ENCODE data around the gene CPNE5. TPM values are rescaled to one million over a fixed set of nuclear protein-coding genes. Genes with fewer than 3 reads are reported as not detected.

The CPNE5 gene
- total and polyA plus RNA-seq, 2 donors (not counting 1 experiment from before 2014, with no cell fraction given) = 0.02 TPM; not detected in 1

GRCh38 chr6:36863670-36864540 lies 24.7 kb upstream of the CPNE5 start:
- Histone ChIP-seq H3K79me2 (ENCODE audit: control insufficient read depth, insufficient read depth, low read length) (peaks cover 2% of the 10 kb centered on the region), H3K9ac (ENCODE audit: insufficient read depth, low read length) (no peak overlapping the region), H3K9me3 (ENCODE audit: control insufficient read depth, insufficient read depth, low read depth, low read length) (no peaks in the 10 kb centered on the region), H2AFZ (ENCODE audit: low read length) (no peak overlapping the region), H3K4me3 (replicated peaks in 1 of 4; ENCODE audit: control extremely low read depth in 1 of 4, insufficient read depth in 1 of 4, low read depth in 3 of 4, low read length in 4 of 4) (no peak overlapping the region), H3K27ac (ENCODE audit: insufficient read depth, low read length) (no peak overlapping the region), H3K36me3 (ENCODE audit: control insufficient read depth, insufficient read depth, low read length) (peaks cover 2% of the 10 kb centered on the region), H3K27me3 (ENCODE audit: control insufficient read depth, insufficient read depth, low read length) (no peaks in the 10 kb centered on the region), H3K4me1 (ENCODE audit: control insufficient read depth, extremely low read depth, insufficient read depth, low read length) (no peaks in the 10 kb centered on the region), H3K4me2 (ENCODE audit: extremely low read depth, insufficient read depth, low read length) (no peak overlapping the region), H4K20me1 (ENCODE audit: control insufficient read depth, extremely low read depth, insufficient read depth, low read length) (no peaks in the 10 kb centered on the region)
- no peak for DNase-seq (ENCODE audit: low read depth in 2 of 2)
- no peak for TF ChIP-seq EZH2 (IDR thresholded peaks at IDR 0.05; ENCODE audit: low read length, missing control alignments)
- no peak for TF ChIP-seq CTCF (conservative IDR thresholded peaks at IDR 0.05 in 1 of 2, IDR thresholded peaks at IDR 0.05 in 1 of 2; ENCODE audit: low read depth in 1 of 2, low read length in 2 of 2)

GRCh38 chr6:36862848-36863382 lies 23.7 kb upstream of the CPNE5 start:
- H2AFZ ChIP-seq (ENCODE audit: low read length) = no peak overlapping the region
- peaks cover 2% of the 10 kb centered on the region for H3K4me1 ChIP-seq (ENCODE audit: control insufficient read depth, extremely low read depth, insufficient read depth, low read length)
- no peak overlapping the region for H3K27ac ChIP-seq (ENCODE audit: insufficient read depth, low read length)
- no peak for DNase-seq (ENCODE audit: low read depth in 2 of 2)
- H3K36me3 ChIP-seq (ENCODE audit: control insufficient read depth, insufficient read depth, low read length) = peaks cover 2% of the 10 kb centered on the region
- no peaks in the 10 kb centered on the region for H3K27me3 ChIP-seq (ENCODE audit: control insufficient read depth, insufficient read depth, low read length)
- no peak overlapping the region for H3K4me3 ChIP-seq (replicated peaks in 1 of 4; ENCODE audit: control extremely low read depth in 1 of 4, insufficient read depth in 1 of 4, low read depth in 3 of 4, low read length in 4 of 4)
- TF ChIP-seq CTCF (conservative IDR thresholded peaks at IDR 0.05 in 1 of 2, IDR thresholded peaks at IDR 0.05 in 1 of 2; ENCODE audit: low read depth in 1 of 2, low read length in 2 of 2) (no peak), EZH2 (IDR thresholded peaks at IDR 0.05; ENCODE audit: low read length, missing control alignments) (no peak)
- no peaks in the 10 kb centered on the region for H4K20me1 ChIP-seq (ENCODE audit: control insufficient read depth, extremely low read depth, insufficient read depth, low read length)
- H3K4me2 ChIP-seq (ENCODE audit: extremely low read depth, insufficient read depth, low read length) = no peak overlapping the region
- no peaks in the 10 kb centered on the region for H3K9me3 ChIP-seq (ENCODE audit: control insufficient read depth, insufficient read depth, low read depth, low read length)
- no peak overlapping the region for H3K9ac ChIP-seq (ENCODE audit: insufficient read depth, low read length)
- peaks cover 2% of the 10 kb centered on the region for H3K79me2 ChIP-seq (ENCODE audit: control insufficient read depth, insufficient read depth, low read length)

DNA sequence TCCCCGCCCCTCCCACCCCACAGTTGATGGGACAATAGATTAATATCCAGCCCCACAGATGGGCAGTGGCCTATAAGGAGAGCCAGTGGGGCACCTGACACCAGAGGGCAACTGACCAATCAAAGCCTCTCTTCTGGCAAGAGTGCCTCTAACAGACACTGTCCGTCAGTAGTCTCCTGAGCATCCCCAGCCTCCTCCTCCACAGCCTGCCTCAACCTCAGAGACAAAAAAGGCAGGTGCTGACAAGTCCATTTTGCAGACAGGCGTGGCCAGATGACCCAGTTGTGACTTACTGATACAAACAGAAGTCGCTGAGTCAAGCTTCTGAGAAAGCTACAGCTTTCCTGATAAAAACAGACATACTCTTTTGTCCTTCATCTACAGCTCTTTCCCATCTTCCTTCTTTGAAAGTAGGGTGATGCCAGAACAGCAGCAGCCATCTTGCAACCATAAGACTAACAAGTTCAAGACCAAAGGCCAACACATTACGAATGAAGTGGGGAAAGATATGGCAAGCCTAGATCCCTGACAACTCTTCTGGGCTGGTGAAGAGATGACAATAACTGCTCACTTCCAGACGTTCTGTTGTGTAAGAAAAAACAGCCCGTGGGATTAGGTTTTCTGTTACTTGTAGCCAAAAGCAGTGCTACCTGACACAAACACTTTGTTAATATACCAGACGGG lies 23.1 kb upstream of the CPNE5 start:
- DNase-seq (ENCODE audit: low read depth in 2 of 2) = no peak
- Histone ChIP-seq H4K20me1 (ENCODE audit: control insufficient read depth, extremely low read depth, insufficient read depth, low read length) (no peaks in the 10 kb centered on the region), H3K4me3 (replicated peaks in 1 of 4; ENCODE audit: control extremely low read depth in 1 of 4, insufficient read depth in 1 of 4, low read depth in 3 of 4, low read length in 4 of 4) (no peak overlapping the region), H2AFZ (ENCODE audit: low read length) (no peak overlapping the region), H3K9ac (ENCODE audit: insufficient read depth, low read length) (no peak overlapping the region), H3K27ac (ENCODE audit: insufficient read depth, low read length) (no peak overlapping the region), H3K4me2 (ENCODE audit: extremely low read depth, insufficient read depth, low read length) (no peak overlapping the region), H3K79me2 (ENCODE audit: control insufficient read depth, insufficient read depth, low read length) (peaks cover 4% of the 10 kb centered on the region), H3K9me3 (ENCODE audit: control insufficient read depth, insufficient read depth, low read depth, low read length) (no peaks in the 10 kb centered on the region), H3K4me1 (ENCODE audit: control insufficient read depth, extremely low read depth, insufficient read depth, low read length) (peaks cover 2% of the 10 kb centered on the region), H3K36me3 (ENCODE audit: control insufficient read depth, insufficient read depth, low read length) (peaks cover 2% of the 10 kb centered on the region), H3K27me3 (ENCODE audit: control insufficient read depth, insufficient read depth, low read length) (no peaks in the 10 kb centered on the region)
- no peak for TF ChIP-seq CTCF (conservative IDR thresholded peaks at IDR 0.05 in 1 of 2, IDR thresholded peaks at IDR 0.05 in 1 of 2; ENCODE audit: low read depth in 1 of 2, low read length in 2 of 2)
- TF ChIP-seq EZH2 (IDR thresholded peaks at IDR 0.05; ENCODE audit: low read length, missing control alignments) = no peak
